ENCODE results near the gene INA.

GRCh38 chr10:103235775-103236174, 41.2 kb upstream of the INA start:
- no peak for TF ChIP-seq CTCF (IDR thresholded peaks at IDR 0.05; ENCODE audit: extremely low read depth in 1 of 2, insufficient read depth in 1 of 2, low read depth in 1 of 2, low read length in 2 of 2)
- no peak for TF ChIP-seq POLR2A (IDR thresholded peaks at IDR 0.05; ENCODE audit: low read depth, low read length)
